ENCODE measurements around the gene GNG5. TPM values are rescaled to one million over a fixed set of nuclear protein-coding genes. Genes with fewer than 3 reads are reported as not detected.
"Not testable (repeated sequence)": the region's sequence is repeated elsewhere in the genome, so short reads cannot be mapped to it uniquely, and the experiment has no call there.

GNG5 gene
- 119 and 120 TPM in 2 replicates for total RNA-seq (2014; rRNA removed; shearing (Covaris generic); ENCODE audit: low replicate concordance)

DNA sequence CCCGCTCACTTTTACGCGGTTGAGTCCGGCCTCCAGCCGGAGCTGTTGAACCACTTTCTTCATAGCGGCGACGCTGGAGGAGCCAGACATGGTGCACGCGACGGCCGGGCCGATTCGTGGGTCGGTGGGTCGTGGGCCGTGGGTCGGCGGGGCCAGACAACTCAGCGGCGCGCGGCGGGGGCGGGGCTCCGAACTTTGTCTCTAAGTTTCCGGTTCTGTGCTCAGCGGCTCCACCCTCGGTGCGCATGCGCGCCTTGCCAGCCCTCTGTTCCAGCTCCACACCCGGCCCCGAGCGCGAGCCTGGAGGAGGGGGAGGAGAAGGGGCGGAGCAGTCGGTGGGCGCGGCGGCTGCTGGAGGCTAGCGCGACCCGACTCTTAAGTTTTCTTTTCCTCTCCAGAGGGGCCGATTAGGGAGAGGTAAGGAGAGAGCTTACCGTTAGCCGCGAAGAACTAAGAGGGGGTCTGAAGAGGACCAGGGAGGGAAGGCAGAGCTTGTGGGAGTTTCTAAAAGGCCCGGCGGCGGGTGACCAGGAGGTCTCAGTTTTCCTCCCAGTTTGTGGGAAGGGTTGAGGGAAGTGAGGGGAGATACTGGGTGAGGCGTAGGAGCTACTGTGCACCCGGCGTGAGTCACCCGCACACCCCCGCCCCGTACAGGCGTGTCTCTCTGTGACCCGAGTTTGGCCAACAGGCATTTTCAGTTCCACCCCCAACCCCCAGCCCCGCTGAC is at the start of gene GNG5, which contains the start of gene SPATA1:
TSS of gene GNG5 (minus strand) at position 580 of the 727 bp plus-strand sequence. CDS start at position 90, 490 bp downstream.
TSS of gene SPATA1 (plus strand) at position 385 of the 727 bp plus-strand sequence. CDS start 9,974 bp downstream, outside the sequence.
- Histone ChIP-seq H3K27me3 (no peaks in the 10 kb centered on the region), H3K36me3 (peaks cover 33% of the 10 kb centered on the region), H3K4me3 (peak within 1 kb of the TSS; percentile 69), H3K9me3 (peaks cover 8% of the 10 kb centered on the region)
- DNase-seq: peak; percentile 99

- Histone ChIP-seq H3K4me3 (no peak overlapping the region), H3K36me3 (no peaks in the 10 kb centered on the region; the same call in 1 of the 2 replicates), H3K9me3 (no peaks in the 10 kb centered on the region), H3K27me3 (no peaks in the 10 kb centered on the region)
- DNase-seq: no peak
Observed at GRCh38 chr1:84550826-84551225, 44.4 kb upstream of the GNG5 start.

GRCh38 chr1:84541679-84542078 is 35.3 kb upstream of the GNG5 start:
- no peak for DNase-seq
- Histone ChIP-seq H3K27me3 (no peaks in the 10 kb centered on the region), H3K36me3 (peaks cover 7% of the 10 kb centered on the region; the same call in 1 of the 2 replicates), H3K9me3 (no peaks in the 10 kb centered on the region), H3K4me3 (no peak overlapping the region)

GRCh38 chr1:84540759-84541158 is 34.4 kb upstream of the GNG5 start:
- no peaks in the 10 kb centered on the region for H3K27me3 ChIP-seq
- no peaks in the 10 kb centered on the region for H3K9me3 ChIP-seq
- DNase-seq: no peak
- H3K4me3 ChIP-seq: no peak overlapping the region
- peaks cover 7% of the 10 kb centered on the region; the same call in 1 of the 2 replicates for H3K36me3 ChIP-seq

DNA sequence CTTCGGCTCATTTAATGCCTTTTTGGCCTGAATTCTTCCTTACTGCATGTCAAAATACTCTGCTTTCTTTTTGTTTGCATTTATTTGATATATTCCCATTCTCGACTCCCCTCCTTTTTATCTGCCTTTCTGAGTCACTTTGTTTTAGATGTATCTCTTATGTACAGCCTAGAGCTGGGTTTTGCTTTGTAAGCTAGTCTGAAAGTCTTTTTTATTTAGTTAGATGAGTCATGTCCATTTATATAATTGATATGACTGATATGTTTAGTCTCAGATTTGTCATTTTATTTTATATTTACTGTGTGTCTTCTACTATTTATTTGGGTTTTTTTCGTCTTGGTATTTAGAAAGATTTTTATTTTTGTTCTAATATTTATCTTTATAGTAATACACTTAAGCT is 33.6 kb upstream of the GNG5 start:
- no peaks in the 10 kb centered on the region for H3K9me3 ChIP-seq
- no peak for DNase-seq
- H3K27me3 ChIP-seq: no peaks in the 10 kb centered on the region
- H3K4me3 ChIP-seq: no peak overlapping the region
- peaks cover 7% of the 10 kb centered on the region; the same call in 1 of the 2 replicates for H3K36me3 ChIP-seq

GRCh38 chr1:84538599-84538998 is 32.2 kb upstream of the GNG5 start:
- H3K27me3 ChIP-seq: no peaks in the 10 kb centered on the region
- no peak overlapping the region for H3K4me3 ChIP-seq
- DNase-seq: no peak
- H3K9me3 ChIP-seq: no peaks in the 10 kb centered on the region
- H3K36me3 ChIP-seq: peaks cover 3% of the 10 kb centered on the region; the same call in 1 of the 2 replicates

- no peaks in the 10 kb centered on the region for H3K27me3 ChIP-seq
- no peaks in the 10 kb centered on the region; the same call in 1 of the 2 replicates for H3K9me3 ChIP-seq
- H3K4me3 ChIP-seq: no peak overlapping the region
- DNase-seq: no peak
- no peaks in the 10 kb centered on the region for H3K36me3 ChIP-seq
Observed at GRCh38 chr1:84525779-84526178, 19.4 kb upstream of the GNG5 start.

GRCh38 chr1:84524590-84524989 is 18.2 kb upstream of the GNG5 start:
- no peak for DNase-seq
- no peaks in the 10 kb centered on the region for H3K36me3 ChIP-seq
- no peaks in the 10 kb centered on the region for H3K27me3 ChIP-seq
- H3K9me3 ChIP-seq: no peaks in the 10 kb centered on the region; the same call in 1 of the 2 replicates
- H3K4me3 ChIP-seq: no peak overlapping the region

DNA sequence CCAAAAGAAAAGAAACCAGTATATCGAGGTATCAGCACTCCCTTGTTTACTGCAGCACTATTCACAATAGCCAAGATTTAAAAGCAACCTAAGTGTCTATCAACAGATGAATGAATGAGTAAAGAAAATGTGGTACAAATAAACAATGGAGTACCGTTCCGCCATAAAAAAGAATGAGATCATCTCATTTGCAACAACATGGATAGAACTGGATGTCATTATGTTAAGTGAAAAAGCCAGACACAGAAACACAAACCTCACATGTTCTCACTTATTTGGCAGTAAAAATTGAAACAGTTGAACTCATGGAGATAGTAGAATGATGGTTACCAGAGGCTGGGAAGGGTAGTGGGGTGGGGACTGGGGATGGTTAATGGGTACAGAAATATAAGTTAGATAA is 4.3 kb upstream of the GNG5 start:
- DNase-seq: no peak
- Histone ChIP-seq H3K36me3 (peaks cover 6% of the 10 kb centered on the region), H3K9me3 (peaks cover 8% of the 10 kb centered on the region), H3K4me3 (no peak overlapping the region), H3K27me3 (no peaks in the 10 kb centered on the region)

- no peak for DNase-seq
- Histone ChIP-seq H3K4me3 (no peak overlapping the region), H3K27me3 (no peaks in the 10 kb centered on the region)
Observed at GRCh38 chr1:84510165-84510564, 3.8 kb upstream of the GNG5 start.

DNA sequence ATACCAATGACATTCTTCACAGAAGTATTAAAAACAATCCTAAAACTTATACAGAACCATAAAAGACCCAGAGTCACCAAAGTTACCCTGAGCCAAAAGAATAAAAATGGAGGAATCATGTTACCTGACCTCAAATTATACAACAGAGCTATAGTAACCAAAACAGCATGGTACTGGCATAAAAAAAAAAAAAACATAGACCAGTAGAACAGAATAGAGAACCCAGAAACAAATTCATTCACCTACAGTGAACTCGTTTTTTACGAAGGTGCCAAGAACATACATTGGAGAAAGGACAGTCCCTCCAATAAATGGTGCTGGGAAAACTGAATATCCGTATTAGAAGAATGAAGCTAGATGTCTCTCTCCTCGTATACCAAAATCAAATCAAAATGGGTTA is 2.6 kb upstream of the GNG5 start:
- Histone ChIP-seq H3K4me3 (no peak overlapping the region), H3K27me3 (no peaks in the 10 kb centered on the region), H3K36me3 (peaks cover 15% of the 10 kb centered on the region), H3K9me3 (peaks cover 8% of the 10 kb centered on the region)
- no peak for DNase-seq

More at GRCh38 chr1:84510165-84510564, 3.8 kb upstream of the GNG5 start:
- H3K36me3 ChIP-seq: peaks cover 7% of the 10 kb centered on the region
- H3K9me3 ChIP-seq: peaks cover 8% of the 10 kb centered on the region

DNA sequence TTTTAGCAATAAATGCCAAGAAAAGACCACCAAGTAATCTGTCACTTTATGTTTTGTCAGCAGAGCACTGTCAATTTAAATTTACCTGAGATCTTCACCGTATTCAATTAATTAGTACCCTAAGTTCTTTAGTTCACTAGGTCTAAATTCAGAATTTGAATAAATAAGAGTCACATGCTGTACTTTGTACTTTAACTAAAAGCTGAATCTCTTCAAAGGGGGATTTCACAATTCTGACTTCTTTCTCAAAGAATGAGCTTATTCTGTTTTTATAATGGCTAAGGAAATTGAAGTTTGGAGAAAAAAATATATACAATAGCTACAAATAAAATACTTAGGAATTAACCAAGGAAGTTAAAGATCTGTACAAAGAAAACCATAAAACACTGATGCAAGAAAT is 2.1 kb upstream of the GNG5 start:
- no peak overlapping the region for H3K4me3 ChIP-seq
- no peak for DNase-seq
- peaks cover 8% of the 10 kb centered on the region for H3K9me3 ChIP-seq
- peaks cover 16% of the 10 kb centered on the region for H3K36me3 ChIP-seq
- H3K27me3 ChIP-seq: no peaks in the 10 kb centered on the region

DNA sequence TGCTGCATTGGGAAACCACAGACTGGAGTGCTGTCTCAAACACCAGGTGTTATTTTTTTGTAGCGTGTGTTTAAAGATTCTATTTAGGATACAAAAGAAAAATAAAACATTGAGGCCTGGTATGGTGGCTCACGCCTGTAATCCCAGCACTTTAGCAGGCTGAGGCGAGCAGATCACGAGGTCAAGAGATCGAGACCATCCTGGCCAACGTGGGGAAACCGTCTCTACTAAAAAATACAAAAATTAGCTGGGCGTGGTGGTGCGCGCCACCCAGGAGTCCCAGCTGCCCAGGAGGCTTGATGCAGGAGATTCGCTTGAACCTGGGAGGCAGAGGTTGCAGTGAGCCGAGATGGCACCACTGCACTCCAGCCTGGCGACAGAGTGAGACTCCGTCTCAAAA is 1.5 kb upstream of the GNG5 start:
- H3K9me3 ChIP-seq, H3K27me3 ChIP-seq, DNase-seq: not testable (repeated sequence)
- Histone ChIP-seq H3K4me3 (peak overlapping the region; percentile 69), H3K36me3 (peaks cover 20% of the 10 kb centered on the region)

DNA sequence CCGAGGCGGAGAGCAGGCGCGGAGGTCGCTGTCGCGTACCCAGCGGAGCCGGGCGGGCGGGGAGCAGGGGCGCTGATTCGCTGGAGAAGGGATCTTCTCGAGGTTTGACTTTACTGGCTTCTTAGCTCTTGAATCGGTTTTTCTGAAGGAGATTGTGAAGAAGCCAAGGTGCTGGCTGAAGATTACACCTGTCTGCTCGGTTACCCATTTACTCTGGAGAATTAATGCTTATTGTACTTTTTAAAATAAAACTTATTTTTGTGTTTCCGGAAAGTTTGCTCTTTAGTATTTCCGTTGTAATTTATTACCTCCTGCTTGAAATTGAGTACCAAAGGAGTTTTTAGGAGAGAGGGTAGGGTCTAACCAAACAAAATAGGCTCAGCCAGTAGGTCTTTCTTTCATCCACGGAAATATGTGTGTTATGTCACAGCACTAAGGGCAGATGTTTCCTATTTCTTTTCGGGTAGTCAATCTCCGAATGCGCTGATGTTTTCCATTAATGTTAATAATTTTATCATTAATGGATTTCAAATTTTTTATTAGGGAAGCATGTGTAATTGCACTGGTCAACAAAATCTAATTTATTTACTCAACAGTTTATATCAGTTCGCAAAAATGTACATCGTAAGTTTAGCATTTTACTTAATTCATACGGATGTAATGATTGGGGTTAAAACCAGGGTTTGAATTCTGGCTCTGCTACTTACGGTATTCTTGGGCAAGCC is 510 bp upstream of the GNG5 start:
- DNase-seq: no peak
- peaks cover 27% of the 10 kb centered on the region for H3K36me3 ChIP-seq

DNA sequence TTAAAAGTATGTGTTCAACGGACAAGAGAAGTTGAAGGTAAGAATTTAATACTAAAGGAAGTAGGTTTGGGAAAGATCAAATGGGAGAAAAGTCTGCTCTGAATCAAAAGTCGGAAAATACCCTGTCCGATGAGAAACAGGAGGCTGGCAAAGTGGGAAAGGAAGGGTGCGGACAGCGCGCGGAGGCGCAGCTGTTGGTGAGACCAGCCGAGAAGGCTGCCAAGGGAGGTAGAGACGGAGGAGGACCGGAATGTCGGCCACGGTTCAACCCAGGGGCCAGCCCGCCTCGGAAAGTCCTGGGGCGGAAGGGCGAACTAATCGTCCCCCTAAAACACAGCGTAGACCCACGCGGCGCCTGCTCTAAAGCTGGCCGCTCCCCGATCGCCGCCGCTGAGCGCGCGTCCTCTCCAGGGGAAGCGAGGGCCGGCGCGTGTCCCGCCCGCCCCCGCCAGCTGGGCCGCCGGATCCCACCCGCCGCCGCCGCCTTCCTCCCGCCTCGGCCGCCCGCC is 834 bp downstream of the GNG5 start:
- H3K9me3 ChIP-seq: peaks cover 8% of the 10 kb centered on the region
- no peaks in the 10 kb centered on the region for H3K27me3 ChIP-seq
- peaks cover 39% of the 10 kb centered on the region for H3K36me3 ChIP-seq
- H3K4me3 ChIP-seq: peak overlapping the region; percentile 69
- DNase-seq: no peak

More for the DNA sequence above, 510 bp upstream of the GNG5 start:
- Histone ChIP-seq H3K4me3 (peak overlapping the region; percentile 69), H3K27me3 (no peaks in the 10 kb centered on the region), H3K9me3 (peaks cover 8% of the 10 kb centered on the region)

DNA sequence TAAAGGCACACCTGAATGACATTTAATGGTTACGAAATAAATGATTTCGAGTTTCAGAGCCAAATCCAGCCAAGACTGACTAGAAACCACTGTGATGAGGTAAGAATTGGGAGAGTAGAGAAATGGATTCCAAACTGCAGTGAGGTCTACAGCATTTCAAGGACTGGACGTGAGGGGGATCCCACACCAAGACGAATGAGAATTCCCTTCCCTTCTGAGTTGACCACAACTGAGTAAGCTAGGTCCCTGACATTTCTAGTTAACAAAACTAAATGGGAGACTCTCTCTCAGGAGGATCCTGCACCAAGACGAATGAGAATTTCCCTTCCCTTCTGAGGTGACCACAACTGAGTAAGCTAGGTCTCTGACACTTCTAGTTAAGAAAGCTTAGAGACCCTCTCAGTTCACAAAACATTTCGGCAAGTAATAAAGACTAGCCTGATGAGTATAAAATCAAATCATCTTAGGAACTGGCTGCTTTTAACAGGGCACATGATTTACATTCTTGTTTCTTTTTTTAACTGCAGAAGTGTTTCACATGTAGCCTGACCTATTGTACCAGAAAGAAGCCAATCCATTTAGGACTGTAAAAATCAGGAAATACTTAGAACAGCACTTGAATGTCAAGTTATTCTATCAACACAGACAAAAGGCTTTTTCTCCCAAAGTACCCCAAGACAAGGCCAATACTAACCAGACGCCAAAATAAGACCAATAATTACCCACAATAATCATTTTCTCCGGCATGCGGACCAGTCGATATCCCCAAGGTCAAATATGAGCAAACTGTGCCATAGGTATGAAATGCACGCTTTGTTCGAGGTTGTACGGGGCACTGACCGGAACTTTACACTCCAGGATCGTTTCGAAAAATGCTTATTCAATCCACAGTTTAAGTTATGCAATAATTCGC is 1.5 kb downstream of the GNG5 start:
- Histone ChIP-seq H3K27me3 (no peaks in the 10 kb centered on the region), H3K36me3 (peaks cover 46% of the 10 kb centered on the region), H3K4me3 (peak overlapping the region; percentile 69), H3K9me3 (peaks cover 8% of the 10 kb centered on the region)
- DNase-seq: no peak

Measured in MG63 (cell line).